Amniotic stem cell (primary cell): ENCODE measurements around the gene MAST1.
"Not testable (repeated sequence)": the region's sequence is repeated elsewhere in the genome, so short reads cannot be mapped to it uniquely, and the experiment has no call there.

Experiments
- DNase-seq: peaks from one replicate; lab custom pipeline; 2025; lab: John Stamatoyannopoulos, UW

Gene MAST1

DNA sequence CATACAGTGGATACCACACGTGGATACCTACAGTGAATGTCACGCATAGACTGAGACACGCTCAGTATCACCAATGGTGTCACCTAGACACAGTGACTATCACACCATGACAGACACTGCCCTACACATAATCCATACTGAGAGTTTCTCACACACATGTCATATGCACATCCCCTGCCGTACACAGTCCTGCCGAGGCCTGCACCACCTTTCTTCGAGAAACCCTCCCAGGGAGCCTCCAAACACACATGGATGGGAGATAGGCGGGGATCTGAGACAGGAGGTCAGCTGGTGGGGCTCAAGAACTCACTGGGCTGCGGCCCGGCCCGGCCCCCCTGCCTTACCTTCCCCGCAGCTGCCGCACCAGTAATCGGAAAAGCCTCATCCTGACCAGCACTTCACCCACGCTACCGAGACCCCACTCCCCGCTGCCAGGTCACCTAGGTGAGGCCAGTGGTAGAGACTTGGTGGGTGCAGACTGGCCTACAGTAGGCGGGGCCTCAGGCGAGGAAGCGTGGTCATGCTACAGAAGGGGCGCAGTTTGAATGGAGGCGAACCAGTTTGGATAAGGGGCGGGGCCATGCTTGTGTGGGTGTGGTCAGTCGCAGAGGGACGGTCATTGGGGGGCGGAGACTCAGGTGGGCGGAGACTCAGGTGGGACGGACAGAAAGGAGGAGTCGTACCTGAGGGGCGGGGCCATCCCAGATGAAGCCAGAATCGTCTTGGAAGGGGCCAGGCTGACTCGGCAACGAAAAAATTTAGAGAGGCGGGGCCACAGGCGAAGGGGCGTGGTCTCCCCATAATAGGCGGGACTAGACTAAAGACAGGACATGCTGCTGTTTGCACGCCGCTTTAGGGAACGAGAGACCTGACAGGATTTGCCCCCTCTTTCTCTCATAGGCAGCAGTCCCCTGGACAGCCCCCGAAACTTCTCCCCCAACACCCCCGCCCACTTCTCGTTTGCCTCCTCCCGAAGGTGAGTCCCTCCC is 2.1 kb downstream of the MAST1 start:
- DNase-seq, result peak; percentile 15

GRCh38 chr19:12841094-12841493 is 2.8 kb downstream of the MAST1 start:
- DNase-seq, result no peak

- no peak for DNase-seq
Measured at GRCh38 chr19:12842511-12842910, 4.2 kb downstream of the MAST1 start.

- DNase-seq, result no peak
Measured at GRCh38 chr19:12843328-12843727, 5.0 kb downstream of the MAST1 start.

DNA sequence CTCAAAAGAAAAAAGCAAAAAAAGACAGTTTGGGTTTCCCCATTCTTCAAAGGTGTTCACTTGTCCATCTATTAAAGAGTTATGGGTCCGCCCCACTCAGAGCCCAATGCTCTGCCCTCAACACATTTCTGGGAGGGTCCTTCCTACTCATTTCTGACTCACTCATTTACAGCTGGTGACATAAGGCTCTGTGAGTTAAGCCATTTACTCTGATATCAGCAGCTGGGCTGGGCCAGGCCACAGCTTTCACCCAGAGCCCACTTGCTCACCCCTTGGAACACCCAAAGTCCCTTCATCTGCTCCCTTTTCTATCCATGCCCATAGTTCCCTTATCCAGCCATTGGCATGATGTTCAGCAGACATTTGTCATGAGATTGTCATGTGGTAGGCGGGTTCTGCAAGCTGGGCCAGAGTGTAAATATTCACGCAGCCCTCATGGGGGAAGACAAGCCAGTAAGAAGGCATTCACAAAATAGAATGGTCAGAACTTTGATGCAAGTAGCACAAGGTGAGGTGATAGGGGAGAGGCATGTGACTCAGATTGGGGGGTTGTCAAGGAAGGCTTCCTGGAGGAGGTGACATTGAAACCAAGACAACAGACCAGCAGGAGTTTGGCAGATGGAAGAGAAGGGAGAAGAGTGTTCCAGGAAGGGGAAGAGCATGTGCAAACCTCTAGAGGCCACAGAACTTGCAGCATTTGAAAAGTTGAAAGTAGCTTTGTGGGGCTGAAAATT is 5.9 kb downstream of the MAST1 start:
- DNase-seq, result no peak

DNA sequence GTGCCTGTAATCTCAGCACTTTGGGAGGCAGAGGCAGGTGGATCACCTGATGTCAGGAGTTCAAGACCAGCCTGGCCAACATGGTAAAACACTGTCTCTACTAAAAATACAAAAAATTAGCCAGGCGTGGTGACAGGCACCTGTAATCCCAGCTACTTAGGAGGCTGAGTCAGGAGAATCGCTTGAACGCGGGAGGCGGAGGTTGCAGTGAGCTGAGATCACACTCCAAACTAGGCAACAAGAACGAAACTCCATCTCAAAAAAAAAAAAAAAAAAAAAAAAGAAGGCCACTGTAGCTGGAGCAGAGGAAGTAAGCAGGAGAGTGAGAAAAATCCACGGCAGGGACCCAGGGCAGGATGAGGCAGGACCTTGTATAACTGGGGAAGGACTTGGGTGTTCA is 8.3 kb downstream of the MAST1 start:
- not testable (repeated sequence) for DNase-seq

DNA sequence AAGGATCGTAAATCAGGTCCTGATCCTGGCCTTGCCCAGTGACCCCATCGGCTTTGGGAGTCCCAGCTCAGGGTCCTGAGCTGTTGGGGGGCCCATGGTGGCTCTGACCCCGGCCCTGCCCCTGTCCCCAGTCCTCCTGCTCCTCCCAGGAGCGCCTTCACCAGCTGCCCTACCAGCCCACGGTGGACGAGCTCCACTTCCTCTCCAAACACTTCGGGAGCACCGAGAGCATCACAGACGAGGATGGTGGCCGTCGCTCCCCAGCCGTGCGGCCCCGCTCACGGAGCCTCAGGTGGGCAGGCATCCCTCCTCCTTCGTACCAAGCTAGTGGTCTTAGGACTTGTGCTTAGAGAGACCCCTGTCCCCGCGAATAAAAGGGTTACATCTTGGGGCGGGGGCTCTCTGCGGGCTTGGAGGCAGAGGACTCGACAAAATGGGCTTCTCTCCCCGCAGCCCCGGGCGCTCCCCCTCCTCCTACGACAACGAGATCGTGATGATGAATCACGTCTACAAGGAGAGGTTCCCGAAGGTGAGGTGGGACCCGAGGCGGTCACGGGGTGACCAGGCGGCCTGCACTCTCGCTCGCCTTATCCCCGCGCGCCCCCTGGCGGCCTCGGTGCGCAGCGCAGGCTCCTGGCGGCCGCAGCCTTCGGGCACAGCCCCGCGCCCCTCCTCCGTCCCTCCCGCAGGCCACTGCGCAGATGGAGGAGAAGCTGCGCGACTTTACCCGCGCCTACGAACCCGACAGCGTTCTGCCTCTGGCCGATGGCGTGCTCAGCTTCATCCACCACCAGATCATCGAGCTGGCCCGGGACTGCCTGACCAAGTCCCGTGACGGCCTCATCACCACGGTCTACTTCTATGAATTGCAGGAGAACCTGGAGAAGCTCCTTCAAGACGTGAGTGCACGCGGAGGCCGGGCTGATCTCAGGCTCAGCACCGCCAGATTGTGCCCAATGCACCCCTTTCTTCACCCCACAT is 9.1 kb downstream of the MAST1 start:
- peak; percentile 58 for DNase-seq

GRCh38 chr19:12856653-12857052 is 18.3 kb downstream of the MAST1 start:
- DNase-seq, result no peak

DNA sequence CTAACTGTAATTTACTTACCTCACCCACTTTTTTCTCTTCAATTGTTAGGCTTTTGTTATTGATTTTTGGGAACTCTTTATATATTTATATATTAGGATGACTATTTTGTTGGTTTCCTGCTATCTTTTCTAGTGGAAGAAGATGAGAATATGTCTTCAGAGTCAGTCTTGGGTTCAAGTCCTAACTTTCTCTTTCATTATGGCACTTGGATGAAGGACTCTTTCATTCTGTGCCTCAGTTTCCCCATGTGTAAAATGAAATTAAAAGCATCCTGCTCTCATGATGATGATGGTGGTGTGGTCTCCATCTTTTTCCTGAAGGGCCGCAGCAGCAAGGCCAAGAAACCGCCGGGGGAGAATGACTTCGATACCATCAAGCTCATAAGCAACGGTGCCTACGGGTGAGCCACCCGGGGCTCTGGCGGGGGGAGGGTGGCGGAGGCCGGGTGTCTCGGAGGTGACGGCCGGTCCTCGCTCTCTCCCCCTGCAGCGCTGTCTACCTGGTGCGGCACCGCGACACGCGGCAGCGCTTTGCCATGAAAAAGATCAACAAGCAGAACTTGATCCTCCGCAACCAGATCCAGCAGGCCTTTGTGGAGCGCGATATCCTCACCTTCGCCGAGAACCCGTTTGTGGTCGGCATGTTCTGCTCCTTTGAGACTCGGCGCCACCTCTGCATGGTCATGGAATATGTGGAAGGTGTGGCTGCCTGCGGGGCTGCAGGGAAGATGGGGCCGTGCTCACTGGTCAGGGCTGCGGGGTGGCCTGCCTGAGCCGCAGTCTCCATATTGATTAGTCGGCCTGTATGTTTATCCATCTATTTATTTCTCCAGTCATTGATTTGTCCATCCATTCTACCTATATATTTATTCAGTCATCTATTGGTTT is 20.0 kb downstream of the MAST1 start:
- DNase-seq, result no peak

GRCh38 chr19:12859546-12859945 is 21.2 kb downstream of the MAST1 start:
- no peak for DNase-seq

GRCh38 chr19:12864143-12864542 is 25.8 kb downstream of the MAST1 start:
- no peak for DNase-seq

DNA sequence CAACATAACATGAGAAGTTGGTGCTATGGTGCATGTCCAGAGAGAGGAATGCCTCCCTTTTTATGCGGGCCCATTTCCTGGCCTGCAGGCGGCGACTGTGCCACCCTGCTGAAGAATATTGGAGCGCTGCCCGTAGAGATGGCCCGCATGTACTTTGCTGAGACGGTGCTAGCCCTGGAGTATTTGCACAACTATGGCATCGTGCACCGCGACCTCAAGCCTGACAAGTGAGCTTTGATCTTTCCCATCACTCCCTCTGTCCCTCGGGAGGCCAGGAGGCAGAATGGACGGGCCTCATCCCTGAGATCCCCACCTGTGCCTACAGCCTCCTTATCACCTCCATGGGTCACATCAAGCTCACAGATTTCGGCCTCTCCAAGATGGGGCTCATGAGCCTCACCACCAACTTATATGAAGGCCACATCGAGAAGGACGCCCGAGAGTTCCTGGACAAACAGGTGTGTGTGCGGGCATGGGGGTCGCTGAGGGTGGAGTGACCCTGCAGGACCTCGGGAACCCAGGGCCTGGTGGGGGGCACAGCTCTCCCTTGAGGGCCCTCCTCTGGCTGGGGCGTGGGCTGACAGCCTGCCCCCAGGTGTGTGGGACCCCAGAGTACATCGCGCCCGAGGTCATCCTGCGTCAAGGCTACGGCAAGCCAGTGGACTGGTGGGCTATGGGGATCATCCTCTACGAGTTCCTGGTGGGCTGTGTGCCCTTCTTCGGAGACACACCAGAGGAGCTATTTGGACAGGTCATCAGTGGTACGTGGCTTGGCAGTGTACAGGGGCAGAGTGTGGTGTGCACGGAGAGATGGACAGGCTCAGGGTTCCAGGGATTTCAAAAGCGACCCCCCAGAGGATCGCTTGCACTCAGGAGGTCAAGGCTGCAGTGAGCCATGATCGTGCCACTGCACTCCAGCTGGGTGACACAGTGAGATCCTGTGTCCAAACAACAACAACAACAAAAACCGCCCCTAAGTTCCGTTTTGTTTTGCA is 26.7 kb downstream of the MAST1 start:
- no peak for DNase-seq

- no peak for DNase-seq
Measured at GRCh38 chr19:12865746-12866415, 27.6 kb downstream of the MAST1 start.

DNA sequence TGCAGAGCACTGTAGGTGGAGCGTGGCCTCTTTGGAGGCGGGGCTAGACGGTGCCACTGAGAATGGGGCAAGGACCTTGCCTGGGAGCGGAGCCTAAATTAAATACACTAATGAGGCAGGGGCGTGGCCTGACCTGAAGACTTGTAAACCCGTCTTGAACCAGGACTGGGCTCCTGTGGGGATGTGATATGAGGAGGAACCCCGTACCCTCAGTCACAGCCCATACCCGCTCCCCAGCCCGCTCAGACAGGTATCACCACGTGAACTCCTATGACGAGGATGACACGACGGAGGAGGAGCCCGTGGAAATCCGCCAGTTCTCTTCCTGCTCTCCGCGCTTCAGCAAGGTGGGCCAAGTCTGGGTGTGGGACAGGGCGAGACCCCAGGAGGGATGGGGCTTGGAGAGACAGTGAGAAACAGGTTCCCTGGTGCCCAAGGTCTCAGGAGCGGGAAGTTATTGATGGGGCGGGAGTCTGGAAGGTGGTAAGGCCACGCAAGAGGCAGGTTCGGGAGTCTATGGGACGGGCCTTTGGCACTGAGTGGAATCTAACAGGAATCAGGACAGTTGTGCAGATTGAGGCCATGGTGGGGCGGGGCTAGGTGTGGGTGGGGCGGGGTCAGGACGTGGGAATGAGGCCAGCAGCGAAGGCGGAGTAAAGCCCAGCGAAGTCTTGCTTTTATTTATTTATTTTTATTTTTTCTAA is 28.3 kb downstream of the MAST1 start:
- DNase-seq, result no peak

DNA sequence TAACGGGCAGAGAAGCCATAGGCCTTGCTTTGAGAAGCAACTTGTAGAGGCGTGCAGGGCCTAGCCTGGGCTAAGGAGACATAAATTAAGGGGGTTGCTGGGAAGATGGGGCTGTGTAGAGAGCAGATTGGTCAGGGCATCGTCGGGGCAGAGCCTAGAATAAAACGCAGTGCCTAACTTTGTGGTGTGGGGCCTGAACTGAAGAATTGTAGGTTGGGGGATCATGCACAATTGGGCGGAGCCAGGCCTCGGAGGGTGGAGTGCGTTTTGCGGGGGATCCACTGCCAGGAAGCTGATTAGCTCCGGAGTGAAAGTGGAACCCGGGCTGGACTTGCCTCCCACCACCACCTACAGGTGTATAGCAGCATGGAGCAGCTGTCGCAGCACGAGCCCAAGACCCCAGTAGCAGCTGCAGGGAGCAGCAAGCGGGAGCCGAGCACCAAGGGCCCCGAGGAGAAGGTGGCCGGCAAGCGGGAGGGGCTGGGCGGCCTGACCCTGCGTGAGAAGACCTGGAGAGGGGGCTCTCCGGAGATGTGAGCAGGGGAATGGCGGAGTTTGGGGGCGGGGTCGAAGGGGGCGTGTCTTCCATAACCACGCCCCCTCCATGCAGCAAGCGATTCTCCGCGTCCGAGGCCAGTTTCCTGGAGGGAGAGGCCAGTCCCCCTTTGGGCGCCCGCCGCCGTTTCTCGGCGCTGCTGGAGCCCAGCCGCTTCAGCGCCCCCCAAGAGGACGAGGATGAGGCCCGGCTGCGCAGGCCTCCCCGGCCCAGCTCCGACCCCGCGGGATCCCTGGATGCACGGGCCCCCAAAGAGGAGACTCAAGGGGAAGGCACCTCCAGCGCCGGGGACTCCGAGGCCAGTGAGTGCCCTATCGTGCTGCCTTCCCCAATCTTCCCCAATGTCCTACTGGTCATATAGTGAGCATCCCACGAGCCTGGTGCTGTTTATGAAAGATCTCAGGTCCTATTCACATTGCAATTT is 29.1 kb downstream of the MAST1 start:
- no peak for DNase-seq

- DNase-seq, result no peak
Measured at GRCh38 chr19:12868540-12869112, 30.3 kb downstream of the MAST1 start.

- no peak for DNase-seq
Measured at GRCh38 chr19:12871681-12872080, 33.4 kb downstream of the MAST1 start.
